Body of pancreas (tissue), 4 donors: ENCODE results near the gene CEP89. TPM values are rescaled to one million over a fixed set of nuclear protein-coding genes. Genes with fewer than 3 reads are reported as not detected.
"Not testable (repeated sequence)": the region's sequence is repeated elsewhere in the genome, so short reads cannot be mapped to it uniquely, and the experiment has no call there.

Experiments used
- ATAC-seq: fragments of 150-250 bp; one replicate; pipeline ENCODE4 v1.9.1; 2016
- DNase-seq, 4 donors: peaks; one replicate each; pipeline ENCODE4 v3.0.0-alpha.2; 2019
- H3K27ac ChIP-seq, 4 donors: fragments of 200-600 bp; sonication (generic); 1 replicate in 3 of 4; 2 replicates in 1 of 4; pipeline versions ENCODE4 v1.5.1 to v1.6.1; 2016 to 2019; ENCODE audit warnings: mild to moderate bottlenecking in 1 of 4, mixed read lengths in 1 of 4, moderate library complexity in 1 of 4
- H3K27me3 ChIP-seq, 2 donors: fragments of 200-600 bp; sonication (generic); one replicate each; pipeline ENCODE4 v1.6.0; 2016; ENCODE audit warnings: mild to moderate bottlenecking in 1 of 2
- H3K36me3 ChIP-seq, 2 donors: fragments of 200-600 bp; sonication (generic); replicated peaks in 1 of 2; 2 replicates each; pipeline ENCODE4 v1.5.1; 2016; ENCODE audit warnings: low read depth in 2 of 2; ENCODE audit not compliant: insufficient read depth in 1 of 2
- H3K4me1 ChIP-seq: fragments of 200-600 bp; sonication (generic); one replicate; pipeline ENCODE4 v1.6.0; 2016
- H3K4me3 ChIP-seq, 2 donors: fragments of 200-600 bp; sonication (generic); 1 replicate in 1 of 2; 2 replicates in 1 of 2; pipeline ENCODE4 v1.5.1; 2016 to 2019
- H3K9me3 ChIP-seq, 3 donors: fragments of 200-600 bp; sonication (generic); 1 replicate in 2 of 3; 2 replicates in 1 of 3; pipeline ENCODE4 v1.5.1; 2016
- CTCF ChIP-seq, 7 experiments: fragments of 450-650 bp in 4 of 7; fragments of 200-600 bp in 3 of 7; sonication (generic) in 3 of 7; IDR thresholded peaks; one replicate each; pipeline ENCODE4 v1.5.1; 2016 to 2019; ENCODE audit warnings: antibody characterized with exemption in 7 of 7
- POLR2A ChIP-seq, 3 donors: fragments of 450-650 bp; IDR thresholded peaks; one replicate each; pipeline ENCODE4 v1.6.1; 2016; ENCODE audit warnings: antibody characterized with exemption in 3 of 3, mild to moderate bottlenecking in 2 of 3
- WGBS, 2 donors: methylation state at CpG; one replicate each; pipeline ENCODE4 v1.1.5; 2017; 5-methylcytosine and 5-hydroxymethylcytosine counted together
- intact Hi-C: fragments of 100-400 bp; cut with DNase I; formaldehyde crosslinking; loops from one replicate; pipeline ENCODE4 v1.15.1; 2023
- total RNA-seq, 2 donors: library from RNA; depleted of rRNA; stranded (reverse); fragments of >200 nt; gene quantifications; one replicate each; pipeline ENCODE4 v1.1.0, GENCODE V29; 2016

The CEP89 gene
- total RNA-seq, 2 donors from 2014 or later, result 7.8 to 8.6 TPM

- no peaks in the 10 kb centered on the region for H3K4me1 ChIP-seq
- ATAC-seq, result no peak
- H3K36me3 ChIP-seq, result no peaks in the 10 kb centered on the region
- H3K4me3 ChIP-seq, result no peak overlapping the region
- TF ChIP-seq CTCF (IDR thresholded peaks at IDR 0.05), result no peak
- TF ChIP-seq POLR2A (IDR thresholded peaks at IDR 0.05), result no peak
- no peak for DNase-seq
- intact Hi-C loops, result no loop called here
- H3K27me3 ChIP-seq, result no peaks in the 10 kb centered on the region
- H3K9me3 ChIP-seq, result peaks cover 0 to 5% (median 0%) of the 10 kb centered on the region in 3 donors
- no peak overlapping the region for H3K27ac ChIP-seq
- WGBS, 2 donors, result 94 to 100% methylated on average over 11 of the region's 11 CpGs
Observed at GRCh38 chr19:32889137-32889934, 82.4 kb downstream of the CEP89 start.

GRCh38 chr19:32887572-32888215 is 84.1 kb downstream of the CEP89 start:
- intact Hi-C loops, result no loop called here
- WGBS, 2 donors, result 91 to 93% methylated on average over 4 of the region's 4 CpGs

GRCh38 chr19:32886241-32886640 is 85.5 kb downstream of the CEP89 start:
- intact Hi-C loops, result no loop called here
- TF ChIP-seq CTCF (IDR thresholded peaks at IDR 0.05) (no peak), POLR2A (IDR thresholded peaks at IDR 0.05) (no peak)
- no peak for DNase-seq
- Histone ChIP-seq H3K4me1 (no peaks in the 10 kb centered on the region), H3K36me3 (no peaks in the 10 kb centered on the region), H3K27ac (no peak overlapping the region), H3K4me3 (no peak overlapping the region), H3K9me3 (no peaks in the 10 kb centered on the region), H3K27me3 (no peaks in the 10 kb centered on the region)
- 89 to 90% methylated on average over 7 of the region's 7 CpGs for WGBS, 2 donors
- ATAC-seq, result no peak

More at GRCh38 chr19:32887572-32888215, 84.1 kb downstream of the CEP89 start:
- Histone ChIP-seq H3K4me3 (no peak overlapping the region), H3K36me3 (no peaks in the 10 kb centered on the region), H3K27ac (no peak overlapping the region), H3K27me3 (no peaks in the 10 kb centered on the region), H3K4me1 (no peaks in the 10 kb centered on the region), H3K9me3 (peaks cover 0 to 5% (median 0%) of the 10 kb centered on the region in 3 donors)
- no peak for ATAC-seq
- TF ChIP-seq CTCF (IDR thresholded peaks at IDR 0.05), result no peak
- TF ChIP-seq POLR2A (IDR thresholded peaks at IDR 0.05), result no peak
- DNase-seq, result no peak

- DNase-seq, H3K27me3 ChIP-seq, intact Hi-C loops, H3K36me3 ChIP-seq, H3K4me3 ChIP-seq, H3K27ac ChIP-seq, H3K4me1 ChIP-seq, ATAC-seq, H3K9me3 ChIP-seq: not testable (repeated sequence)
- WGBS, 2 donors, result 87 to 88% methylated on average over 5 of the region's 5 CpGs
Observed at GRCh38 chr19:32885255-32885654, 86.5 kb downstream of the CEP89 start.

GRCh38 chr19:32881766-32882165 is 90.0 kb downstream of the CEP89 start:
- no peak for DNase-seq
- no peak for ATAC-seq
- no peaks in the 10 kb centered on the region for H3K9me3 ChIP-seq
- WGBS, 2 donors, result 80 to 90% methylated on average over 12 of the region's 12 CpGs
- TF ChIP-seq CTCF (IDR thresholded peaks at IDR 0.05) (no peak), POLR2A (IDR thresholded peaks at IDR 0.05) (no peak)
- H3K27ac ChIP-seq, result no peak overlapping the region
- H3K4me1 ChIP-seq, result no peaks in the 10 kb centered on the region
- intact Hi-C loops, result no loop called here
- no peak overlapping the region for H3K4me3 ChIP-seq
- H3K36me3 ChIP-seq, result no peaks in the 10 kb centered on the region
- H3K27me3 ChIP-seq, result no peaks in the 10 kb centered on the region
